Subcutaneous adipose tissue (tissue), 4 donors: ENCODE results near the gene MAPT. TPM values are rescaled to one million over a fixed set of nuclear protein-coding genes. Genes with fewer than 3 reads are reported as not detected.

ENCODE experiments used
- small RNA-seq: library from RNA; depleted of rRNA; stranded (forward); fragments of <200 nt; gene quantifications from one replicate; pipeline ENCODE3, GENCODE V24; 2016
- total RNA-seq, 4 donors: library from RNA; depleted of rRNA; stranded (reverse); fragments of >200 nt; gene quantifications; one replicate each; pipeline ENCODE4 v1.1.0, GENCODE V29; 2016
- TF ChIP-seq, protein P1 (sequence below): fragments of 450-650 bp; IDR thresholded peaks from one replicate; pipeline ENCODE4 v1.5.1; 2016; ENCODE audit warnings: low read depth, mild to moderate bottlenecking, control low read depth, antibody characterized with exemption, moderate library complexity

The MAPT gene
- total RNA-seq, 4 donors from 2014 or later = 5.3 to 21.3 (median 9.4) TPM

DNA sequence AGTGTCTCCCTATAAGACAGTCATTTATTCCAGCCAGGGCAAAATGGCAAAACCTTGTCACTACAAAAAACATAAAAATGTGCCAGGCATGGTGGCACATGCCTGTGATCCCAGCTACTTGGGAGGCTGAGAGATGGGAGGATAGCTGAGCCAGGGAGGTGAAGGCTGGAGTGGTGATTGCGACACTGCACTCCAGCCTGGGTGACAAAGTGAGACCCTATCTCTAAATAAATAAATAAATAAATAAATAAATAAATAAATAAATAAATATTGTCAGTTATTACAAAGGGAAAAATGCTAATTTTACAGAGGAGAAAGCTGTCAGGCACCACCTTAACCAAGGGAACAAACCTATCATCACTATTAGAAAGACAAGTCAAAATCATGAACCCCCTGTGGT lies 180.2 kb downstream of the MAPT start:
- TF ChIP-seq, protein P1, sequence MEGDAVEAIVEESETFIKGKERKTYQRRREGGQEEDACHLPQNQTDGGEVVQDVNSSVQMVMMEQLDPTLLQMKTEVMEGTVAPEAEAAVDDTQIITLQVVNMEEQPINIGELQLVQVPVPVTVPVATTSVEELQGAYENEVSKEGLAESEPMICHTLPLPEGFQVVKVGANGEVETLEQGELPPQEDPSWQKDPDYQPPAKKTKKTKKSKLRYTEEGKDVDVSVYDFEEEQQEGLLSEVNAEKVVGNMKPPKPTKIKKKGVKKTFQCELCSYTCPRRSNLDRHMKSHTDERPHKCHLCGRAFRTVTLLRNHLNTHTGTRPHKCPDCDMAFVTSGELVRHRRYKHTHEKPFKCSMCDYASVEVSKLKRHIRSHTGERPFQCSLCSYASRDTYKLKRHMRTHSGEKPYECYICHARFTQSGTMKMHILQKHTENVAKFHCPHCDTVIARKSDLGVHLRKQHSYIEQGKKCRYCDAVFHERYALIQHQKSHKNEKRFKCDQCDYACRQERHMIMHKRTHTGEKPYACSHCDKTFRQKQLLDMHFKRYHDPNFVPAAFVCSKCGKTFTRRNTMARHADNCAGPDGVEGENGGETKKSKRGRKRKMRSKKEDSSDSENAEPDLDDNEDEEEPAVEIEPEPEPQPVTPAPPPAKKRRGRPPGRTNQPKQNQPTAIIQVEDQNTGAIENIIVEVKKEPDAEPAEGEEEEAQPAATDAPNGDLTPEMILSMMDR = no peak

Small RNA genes lying within 50 kb of the gene (small RNA-seq; reads per million reads assigned to genes)
- not detected for gene RF00017

Other genes with a start within 250 kb of the MAPT start
- under 1 TPM in 1 of 4 donors, not detected in 3; 0.75 TPM for gene CRHR1, start 110.2 kb upstream of the MAPT start, total RNA-seq
- gene SPPL2C, start 49.7 kb upstream of the MAPT start, total RNA-seq = not detected
- gene STH, start 104.7 kb downstream of the MAPT start, total RNA-seq = not detected